Measurements from ENCODE around the gene PRG2.
"Not testable (repeated sequence)": the region's sequence is repeated elsewhere in the genome, so short reads cannot be mapped to it uniquely, and the experiment has no call there.

PRG2 gene

DNA sequence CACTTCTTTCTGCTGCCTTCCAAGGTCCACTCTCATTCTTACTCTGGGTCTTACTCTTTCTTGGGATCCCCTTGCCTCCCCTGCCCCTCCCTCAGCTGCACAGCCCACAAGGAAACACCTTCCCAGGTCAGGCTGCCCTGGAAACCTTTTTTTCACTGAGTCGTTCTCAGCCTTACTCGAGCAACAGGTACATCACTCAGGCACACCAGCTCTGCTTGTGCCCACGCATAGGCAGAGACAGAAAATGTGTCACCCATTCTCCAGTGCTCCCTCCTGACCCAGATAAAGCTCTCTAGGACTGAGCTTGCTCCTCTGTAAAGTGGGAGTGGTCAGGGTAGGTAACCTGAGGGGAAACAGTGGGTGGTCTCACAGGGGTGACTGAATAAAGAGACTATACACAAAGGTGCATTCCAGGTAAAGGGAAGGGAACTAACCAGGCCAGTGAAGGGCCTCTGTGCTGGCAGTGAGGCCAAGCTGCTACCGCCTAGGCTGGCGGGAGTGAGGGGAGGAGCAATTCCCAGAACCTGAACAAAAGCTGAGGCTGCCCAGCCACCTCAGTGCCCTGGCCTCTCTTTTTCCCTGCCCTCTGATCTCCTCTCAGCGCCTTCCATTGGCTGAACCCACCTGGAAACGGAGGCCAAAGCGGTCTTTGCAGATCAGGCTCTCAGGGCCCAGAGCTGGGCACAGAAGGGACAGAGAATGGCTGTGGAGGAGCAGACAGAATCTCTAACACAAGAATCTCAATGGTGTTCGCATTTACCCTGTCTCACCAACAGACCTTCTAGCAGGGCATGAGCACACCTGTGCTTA, 25.4 kb downstream of the PRG2 start:
- no peak for DNase-seq (ENCODE audit: low read depth)

DNA sequence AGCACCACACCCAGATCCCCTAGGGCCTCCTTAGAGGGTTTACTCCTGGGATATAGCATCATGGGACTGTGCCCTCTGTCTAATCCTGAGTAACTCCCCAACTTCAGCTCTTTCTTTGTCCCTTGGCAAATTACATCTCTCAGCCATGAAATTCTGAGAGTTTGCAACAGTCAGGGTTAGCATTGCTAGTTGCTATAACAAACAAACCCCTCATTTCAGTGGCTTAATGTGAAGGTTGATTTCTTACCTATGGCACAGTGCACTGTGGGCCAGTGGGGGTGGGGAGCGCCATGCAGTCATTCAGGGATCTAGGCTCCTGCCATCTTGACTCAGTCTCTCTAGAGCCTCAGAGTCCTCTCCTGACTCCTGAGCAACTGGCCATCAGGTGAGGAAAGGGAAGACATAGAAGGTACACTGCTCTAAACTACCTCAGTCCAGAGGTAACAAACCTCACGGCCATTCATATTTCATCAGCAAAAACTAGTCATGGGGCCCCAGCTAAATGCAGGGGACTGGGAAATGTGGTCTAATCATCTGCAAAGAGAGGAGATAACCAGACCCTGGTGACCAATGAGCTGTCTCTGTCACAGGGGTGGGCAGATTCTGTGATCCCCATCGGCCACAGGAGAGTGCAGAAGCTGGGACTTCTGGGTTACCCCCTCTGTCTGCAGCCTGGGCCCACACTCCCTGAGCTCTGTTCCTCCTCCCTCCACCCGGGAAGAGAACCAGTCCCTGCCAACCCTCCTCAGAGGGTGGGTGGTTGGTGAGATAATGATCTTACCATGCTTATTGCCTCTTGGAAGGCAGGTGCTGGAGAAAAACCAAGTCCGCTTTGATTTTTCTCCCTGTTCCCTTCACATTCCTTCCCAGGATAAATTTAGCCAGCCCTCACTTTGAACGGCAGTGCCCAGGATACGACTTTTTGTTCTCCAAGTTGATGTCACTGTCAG, 27.0 kb downstream of the PRG2 start:
- no peak for DNase-seq (ENCODE audit: low read depth)

DNA sequence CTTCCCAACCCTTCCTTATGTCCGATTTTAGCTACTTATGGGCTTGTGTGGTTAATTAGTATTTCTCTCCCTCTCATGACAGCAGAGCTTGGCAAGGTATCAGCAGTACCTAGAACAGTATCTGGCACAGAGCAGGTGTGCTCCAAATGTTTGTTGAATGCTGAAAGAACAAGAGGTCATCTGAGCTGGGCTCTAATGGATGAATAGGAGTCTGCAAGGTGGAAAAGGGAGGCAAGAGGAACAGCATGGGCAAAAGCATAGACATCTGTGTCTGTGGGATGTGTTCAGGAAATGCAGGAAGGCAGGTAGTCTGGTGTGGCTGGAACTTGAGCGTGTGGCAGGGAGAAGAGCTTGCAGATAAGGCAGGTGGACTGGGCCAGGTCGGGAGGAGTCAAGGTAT, 28.5 kb downstream of the PRG2 start:
- DNase-seq (ENCODE audit: low read depth): no peak

DNA sequence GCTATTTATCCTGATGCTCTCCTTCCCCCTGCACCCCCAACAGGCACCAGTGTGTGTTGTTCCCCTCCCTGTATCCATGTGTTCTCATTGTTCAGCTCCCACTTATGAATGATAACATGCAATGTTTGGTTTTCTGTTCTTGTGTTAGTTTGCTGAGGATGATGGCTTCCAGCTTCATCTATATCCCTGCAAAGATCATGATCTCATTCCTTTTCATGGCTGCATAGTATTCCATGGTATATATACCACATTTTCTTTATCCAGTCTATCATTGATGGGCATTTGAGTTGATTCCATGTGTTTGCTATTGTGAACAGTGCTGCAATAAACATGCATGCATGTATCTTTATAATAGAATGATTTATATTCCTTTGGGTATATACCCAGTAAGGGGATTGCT, 29.0 kb downstream of the PRG2 start:
- DNase-seq (ENCODE audit: low read depth): not testable (repeated sequence)

DNA sequence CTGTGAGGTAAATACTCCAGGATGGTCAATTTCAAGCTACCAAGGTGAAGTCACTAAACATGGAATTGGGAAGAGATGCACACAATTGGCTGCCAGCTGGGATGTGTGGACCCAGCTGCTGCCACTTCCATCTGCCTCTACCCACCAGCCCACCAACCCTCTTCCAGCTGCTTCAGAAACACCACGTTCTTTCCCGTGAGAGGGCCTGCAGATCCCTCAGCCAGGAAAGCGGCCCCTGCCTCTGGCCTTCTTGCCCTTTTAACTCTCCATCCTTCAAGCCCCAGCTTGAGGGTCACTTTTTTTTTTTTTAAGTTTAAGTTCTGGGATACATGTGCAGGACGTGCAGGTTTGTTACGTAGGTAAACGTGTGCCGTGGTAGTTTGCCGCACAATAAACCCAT, 29.5 kb downstream of the PRG2 start:
- DNase-seq (ENCODE audit: low read depth): no peak

DNA sequence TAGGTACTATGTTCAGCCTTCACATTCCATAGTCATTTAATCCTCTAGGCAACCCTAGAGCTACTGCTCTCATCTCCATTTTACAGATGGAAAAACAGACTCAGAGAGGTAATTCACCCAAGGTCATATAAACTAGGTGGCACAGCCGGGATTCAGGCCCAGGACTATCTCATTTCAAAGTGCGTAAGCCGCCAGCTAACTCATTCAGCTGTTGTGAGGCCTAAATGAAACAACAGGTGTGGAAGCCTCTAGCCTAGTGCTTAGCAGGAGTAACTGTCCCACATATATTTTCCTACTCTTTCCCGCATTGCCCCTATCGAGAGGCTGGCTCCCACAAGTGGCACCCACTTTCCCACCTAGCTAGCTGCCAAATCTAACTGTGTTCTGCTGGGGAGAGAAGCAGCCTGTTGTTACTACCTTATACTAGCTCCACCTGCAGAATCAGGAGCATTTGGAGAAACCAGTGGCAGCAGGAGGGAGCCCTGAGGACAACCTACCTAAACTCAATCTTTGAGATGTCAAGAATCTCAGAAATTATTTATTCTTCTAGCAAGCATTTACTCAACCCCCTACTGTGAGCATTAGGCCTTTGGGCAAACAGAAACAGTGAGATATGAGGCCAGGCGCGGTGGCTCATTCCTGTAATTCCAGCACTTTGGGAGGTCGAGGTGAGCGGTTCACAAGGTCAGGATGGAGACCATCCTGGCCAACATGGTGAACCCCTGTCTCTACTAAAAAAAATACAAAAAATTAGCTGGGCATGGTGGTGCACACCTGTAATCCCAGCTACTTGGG, 30.4 kb downstream of the PRG2 start:
- DNase-seq (ENCODE audit: low read depth): no peak

DNA sequence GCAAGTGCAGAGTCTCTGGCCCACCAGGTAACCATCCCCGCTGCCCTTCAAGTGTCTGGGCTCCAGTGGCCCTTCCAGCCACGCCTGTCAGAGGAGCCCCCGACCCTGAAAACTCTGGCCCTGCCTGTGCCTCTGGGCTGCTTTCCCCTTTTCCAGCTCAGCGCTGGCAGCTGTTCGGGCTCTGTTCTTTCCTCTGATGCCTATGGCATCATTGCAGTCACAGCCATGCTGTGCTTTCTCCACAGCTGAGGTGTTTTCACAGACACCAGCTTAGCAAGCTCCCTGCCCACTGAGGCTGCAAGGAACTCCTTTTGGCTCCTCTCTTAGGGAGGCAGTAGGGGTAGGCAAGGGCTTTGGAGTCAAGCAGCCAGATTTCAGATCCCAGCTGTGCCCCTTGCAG, 31.1 kb downstream of the PRG2 start:
- no peak for DNase-seq (ENCODE audit: low read depth)

DNA sequence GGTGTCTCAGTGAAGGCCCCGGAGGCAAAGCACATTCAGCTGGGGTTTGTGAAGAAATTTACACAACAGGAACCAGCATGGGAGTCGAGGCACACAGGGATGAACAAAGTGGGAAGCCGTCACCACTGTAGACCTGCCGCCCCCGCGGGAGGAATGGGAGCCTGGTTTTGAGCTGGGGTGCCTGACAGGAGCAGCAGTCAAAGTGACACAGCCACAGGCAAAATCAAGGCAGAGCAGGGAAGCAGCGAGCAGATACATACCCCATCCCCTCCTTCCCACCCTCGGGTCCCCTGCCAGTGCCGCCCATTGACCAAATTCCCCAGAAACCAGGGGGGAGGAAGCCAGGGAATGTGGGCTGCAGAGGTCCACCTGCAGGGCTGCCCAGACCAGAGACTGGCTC, 31.5 kb downstream of the PRG2 start:
- no peak for DNase-seq (ENCODE audit: low read depth)

DNA sequence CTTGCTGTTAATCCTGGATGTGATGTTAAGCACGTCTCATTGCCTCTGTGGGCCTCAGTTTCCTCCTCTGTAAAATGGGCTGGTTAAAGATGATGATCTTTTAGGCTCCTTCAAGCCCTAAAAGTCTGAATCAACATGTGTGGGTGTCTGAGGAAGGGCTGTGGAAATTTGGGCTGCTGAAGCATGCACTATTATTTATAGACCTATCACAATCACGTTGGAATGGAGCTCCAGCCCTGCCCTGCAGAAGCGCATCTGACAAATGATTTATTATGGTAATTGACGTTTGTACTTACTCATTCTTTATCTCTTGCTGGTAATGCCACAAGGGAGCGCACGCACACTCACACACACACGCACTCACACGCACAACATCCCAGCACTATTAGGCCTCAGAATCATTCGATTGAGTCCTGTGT, 31.9 kb downstream of the PRG2 start:
- DNase-seq (ENCODE audit: low read depth): no peak

DNA sequence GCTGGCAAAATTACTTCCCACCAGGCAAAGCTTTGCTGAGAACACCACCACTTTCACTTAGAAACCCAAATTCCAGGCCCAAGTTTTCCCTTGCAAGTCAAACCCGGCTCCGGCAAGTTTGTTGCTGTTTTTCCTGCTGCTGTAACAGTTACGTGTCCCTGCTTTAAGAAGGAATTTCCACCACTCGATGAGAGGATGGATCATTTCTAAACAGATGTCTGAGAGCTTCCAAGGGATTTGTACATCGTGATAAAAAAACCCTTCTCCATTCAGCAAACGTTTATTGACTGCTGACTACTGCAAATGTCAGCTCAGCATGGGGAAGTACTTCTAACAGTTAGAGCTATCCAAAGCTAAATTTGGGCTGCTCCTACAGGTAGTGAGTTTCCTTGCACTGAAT, 32.6 kb downstream of the PRG2 start:
- DNase-seq (ENCODE audit: low read depth): no peak

DNA sequence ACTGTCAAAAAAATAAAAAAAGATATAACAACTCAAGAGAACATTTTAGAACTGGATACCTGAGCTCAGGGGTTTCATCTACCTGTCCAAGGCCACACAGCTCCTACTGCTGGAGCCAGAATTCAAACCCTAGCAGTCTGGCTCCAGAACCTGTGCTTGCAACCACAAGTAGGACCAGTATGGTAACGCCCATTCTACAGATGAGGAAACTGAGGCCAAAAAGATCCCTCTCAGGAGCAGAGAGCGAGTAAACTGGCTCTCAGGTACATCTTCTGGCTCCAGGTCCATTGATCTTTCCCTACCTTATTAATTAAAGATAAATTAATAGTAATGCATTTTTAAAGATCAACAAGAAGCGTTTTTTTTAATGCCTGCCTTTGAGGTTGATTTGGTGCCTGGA, 33.1 kb downstream of the PRG2 start:
- no peak for DNase-seq (ENCODE audit: low read depth)

DNA sequence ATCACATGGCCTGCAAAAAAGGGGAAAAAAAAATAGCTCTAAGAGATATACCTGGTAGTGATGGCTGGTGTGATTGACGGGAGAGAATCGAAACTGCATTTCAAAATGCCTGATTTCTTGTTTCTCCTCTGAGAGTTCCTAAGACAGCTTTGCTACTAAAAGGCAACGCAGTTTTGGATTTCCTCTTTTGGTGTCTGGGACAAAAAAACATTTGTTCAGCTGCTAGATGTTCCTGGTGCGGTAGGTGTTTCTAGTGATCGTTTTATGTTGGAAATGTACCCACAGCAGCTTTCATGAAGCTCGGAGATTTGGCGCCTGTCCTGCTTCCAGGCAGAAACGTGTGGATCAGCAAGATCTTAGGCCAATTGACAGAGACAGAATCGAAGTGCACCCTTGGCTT, 34.2 kb downstream of the PRG2 start:
- no peak for DNase-seq (ENCODE audit: low read depth)

DNA sequence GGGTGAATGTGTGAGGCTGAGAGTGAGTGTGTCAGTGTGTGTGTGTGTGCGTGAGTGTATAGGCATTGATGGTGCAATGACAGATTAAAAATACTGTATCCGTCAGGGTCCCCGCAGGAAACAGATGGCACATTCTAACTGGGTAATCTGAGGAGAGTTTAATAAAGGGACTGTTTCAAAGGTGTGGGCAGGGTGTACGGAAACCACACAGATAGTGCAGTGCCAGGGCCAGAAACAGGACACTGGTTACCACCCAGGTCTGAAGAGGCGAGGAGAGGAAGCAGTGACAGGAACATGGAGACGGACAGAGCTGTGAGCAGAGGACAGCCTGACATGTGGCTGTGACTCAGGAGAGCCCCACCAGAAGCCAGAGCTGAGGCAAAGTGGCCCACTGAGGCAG, 35.8 kb downstream of the PRG2 start:
- no peak for DNase-seq (ENCODE audit: low read depth)

DNA sequence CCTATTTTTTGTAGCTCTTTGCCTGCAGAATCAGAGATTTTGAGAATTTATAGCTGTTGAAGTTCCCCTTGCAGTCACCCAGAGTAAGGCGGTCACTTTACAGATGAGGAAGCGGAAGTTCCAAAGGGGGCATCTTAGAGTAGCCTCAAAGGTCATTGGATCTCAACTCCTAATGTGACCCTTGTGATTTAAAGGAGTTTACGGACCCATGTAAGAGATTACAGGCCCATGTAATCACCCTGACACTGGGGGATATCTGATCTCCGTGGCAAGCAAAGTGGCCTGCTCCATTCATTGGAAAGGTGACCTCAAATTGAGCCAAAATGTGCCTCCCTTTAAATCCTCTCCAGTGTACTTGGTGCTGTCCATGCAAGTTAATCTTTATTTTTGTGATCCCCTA, 36.6 kb downstream of the PRG2 start:
- no peak for DNase-seq (ENCODE audit: low read depth)

DNA sequence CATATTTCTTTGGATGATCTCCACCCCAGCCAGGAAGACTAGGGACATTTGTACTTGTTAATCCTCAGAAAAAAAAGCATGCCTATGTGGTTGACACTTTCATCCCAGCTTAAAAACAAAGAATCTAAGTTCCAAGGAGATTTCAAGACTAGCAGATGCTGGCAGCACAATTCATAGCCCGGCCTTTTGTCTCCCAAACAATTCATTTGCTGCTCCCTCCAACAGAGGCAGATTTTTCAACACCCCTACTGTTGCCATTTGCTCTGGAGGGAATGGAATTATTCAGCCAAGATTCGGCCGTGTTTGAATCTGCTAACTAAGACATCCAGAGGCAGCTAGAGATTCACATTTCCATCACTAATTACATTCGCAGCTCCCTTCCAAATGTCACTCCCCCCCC, 37.0 kb downstream of the PRG2 start:
- DNase-seq (ENCODE audit: low read depth): no peak

DNA sequence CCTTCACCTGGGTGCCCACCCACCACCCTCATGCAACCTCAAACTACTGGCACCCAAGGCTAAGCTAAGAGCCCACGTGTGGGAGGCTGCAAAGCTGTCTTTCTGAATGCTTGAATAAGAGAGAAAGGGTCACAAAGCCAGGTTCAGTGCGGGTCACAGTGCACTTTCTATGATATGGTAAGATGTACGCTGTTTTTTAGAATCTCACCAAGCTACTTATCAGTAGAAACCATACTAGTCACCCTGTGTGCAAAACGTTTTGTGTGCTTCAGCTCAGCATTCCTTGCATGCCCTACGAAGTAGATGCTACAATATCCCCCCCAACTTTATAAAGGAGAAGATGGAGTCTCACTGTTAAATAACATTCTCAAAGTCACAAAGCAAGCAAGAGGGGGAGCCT, 37.4 kb downstream of the PRG2 start:
- DNase-seq (ENCODE audit: low read depth): no peak

DNA sequence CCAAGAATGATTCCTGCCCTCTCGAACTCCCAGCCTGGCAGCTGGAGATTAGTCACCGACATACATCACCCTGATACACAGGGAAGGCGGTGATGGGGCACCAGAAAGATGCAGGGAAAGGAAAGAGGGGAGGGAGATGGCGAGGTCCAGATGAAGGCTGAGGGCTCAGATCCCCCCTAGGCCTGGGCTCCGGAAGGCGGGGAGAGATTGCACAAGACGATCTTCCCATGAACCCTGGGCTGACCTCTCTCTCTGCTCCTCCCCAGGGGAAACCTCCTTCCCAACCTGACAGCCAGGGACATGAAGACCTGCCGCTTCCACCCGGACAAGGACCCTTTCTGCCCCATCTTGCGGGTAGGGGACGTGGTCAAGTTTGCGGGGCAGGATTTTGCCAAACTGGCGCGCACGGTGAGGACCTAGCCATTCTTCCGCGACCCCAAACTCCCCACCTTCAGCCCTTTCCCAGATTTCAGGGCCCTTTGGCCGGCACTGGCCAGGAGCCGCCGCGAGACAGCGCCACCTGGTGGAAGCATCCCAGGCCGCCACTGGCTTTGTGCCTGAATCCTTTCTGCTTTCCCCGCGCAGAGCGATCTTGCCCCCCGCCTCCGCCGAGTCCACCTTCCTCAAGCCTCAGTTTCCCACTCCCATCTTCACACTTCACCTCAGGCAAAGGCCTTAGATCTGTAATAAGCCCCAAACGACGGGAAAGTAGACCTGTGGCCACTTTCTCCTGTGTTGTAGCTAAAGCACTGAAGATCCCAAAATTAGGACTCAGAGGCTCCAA, 40.8 kb downstream of the PRG2 start:
- no peak for DNase-seq (ENCODE audit: low read depth)

DNA sequence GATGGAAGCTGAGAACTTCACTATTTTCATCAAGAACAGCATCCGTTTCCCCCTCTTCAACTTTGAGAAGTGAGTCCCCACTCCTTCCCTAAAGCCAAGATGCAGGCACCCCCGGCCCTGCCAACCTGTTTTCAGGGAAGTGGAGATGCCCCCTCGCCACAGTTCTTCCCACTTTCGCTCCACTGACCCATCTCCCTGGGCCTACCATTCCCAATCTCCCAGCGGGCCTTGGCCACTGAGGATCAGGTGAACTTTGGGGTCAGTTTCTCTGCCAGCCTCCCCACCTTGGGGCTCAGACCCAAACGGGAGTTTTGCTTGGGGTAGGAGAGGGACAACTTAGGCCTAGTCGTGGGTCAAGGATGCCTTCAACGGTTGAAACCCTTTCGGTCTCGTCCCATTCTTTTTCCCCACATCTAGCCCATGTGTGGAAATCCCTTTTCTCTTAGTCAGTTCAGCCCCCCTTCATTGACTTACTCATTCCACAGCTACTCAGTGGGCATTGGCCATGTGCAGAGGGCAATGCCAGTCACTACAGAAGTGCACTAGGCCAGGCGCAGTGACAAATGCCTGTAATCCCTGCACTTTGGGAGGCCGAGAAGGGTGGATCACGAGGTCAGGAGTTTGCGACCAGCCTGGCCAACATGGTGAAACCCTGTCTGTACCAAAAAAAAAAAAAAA, 41.7 kb downstream of the PRG2 start:
- DNase-seq (ENCODE audit: low read depth): no peak

DNA sequence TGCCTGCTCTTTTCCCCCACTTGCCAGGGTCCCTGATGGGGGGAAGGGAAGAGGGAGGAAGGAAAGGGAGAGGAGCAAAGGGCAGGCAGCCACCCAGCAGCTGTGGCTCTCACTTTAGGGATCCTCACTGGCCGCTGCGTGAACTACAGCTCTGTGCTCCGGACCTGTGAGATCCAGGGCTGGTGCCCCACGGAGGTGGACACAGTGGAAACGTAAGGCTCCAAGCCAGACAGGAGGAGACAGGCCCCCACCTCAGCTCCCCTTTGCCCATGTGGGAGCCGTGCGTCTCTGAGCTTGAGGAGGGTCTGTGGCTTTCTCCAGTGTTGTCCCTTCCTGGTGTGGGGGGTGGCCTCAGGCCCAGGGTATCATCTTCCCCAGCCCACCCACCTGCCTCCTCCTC, 42.4 kb downstream of the PRG2 start:
- DNase-seq (ENCODE audit: low read depth): no peak

DNA sequence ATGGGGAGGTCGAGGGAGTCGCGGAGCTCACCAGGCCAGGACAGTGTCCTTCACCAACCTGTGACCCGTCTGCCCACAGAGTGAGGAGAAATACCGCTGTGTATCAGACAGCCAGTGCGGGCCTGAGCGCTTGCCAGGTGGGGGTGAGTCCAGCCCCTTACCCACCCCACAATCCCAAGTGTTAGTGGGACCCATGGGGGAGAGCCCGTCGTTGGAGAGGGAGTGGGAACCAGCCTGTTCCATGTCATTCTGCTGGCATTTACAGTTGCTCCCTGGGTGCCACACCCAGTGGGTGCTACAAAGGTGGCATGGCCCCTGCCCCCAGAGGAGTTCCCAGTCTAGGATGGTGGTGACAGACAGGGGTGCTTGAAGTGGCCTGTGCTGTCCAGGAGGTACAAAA, 43.1 kb downstream of the PRG2 start:
- DNase-seq (ENCODE audit: low read depth): no peak

DNA sequence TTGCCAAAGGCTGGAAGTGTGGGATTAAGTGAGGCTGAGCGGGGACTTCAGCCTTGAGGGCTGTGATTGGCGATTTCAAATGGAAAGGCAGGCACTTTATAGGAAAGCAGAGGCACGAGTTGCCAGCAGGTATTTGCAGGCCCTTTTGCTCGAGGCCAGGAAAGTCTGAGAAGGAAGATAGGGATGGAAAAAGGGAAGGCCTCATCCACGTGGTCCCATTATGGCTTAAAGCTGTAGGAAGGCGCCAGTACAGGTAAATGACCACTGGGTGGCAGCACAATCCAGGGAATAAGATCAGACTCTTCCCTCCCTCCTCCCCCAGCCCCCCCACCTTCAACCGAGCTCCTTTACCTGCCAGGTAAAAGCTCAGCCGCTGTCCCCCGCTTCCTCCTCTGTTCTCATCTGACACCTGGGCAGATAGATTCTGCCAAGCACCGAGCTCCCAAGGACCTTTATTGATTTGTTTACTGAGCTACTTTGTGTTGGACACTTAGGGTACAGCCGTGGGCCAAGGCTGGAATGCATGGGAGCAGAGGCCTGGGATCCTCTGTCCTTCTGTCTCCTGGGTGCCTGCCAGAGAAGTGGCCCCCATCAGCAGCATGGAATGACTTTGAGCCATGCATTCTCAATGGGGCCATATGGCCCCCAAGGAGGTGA, 44.8 kb downstream of the PRG2 start:
- no peak for DNase-seq (ENCODE audit: low read depth)
